Esophagus squamous epithelium (tissue), 5 donors: Measurements from ENCODE around the gene TM9SF1. TPM values are rescaled to one million over a fixed set of nuclear protein-coding genes. Genes with fewer than 3 reads are reported as not detected.

Source experiments
- DNase-seq: peaks from one replicate; lab custom pipeline; 2025; lab: John Stamatoyannopoulos, UW
- H3K27ac ChIP-seq, 4 donors: fragments of 200-600 bp; sonication (generic); one replicate each; pipeline ENCODE4 v1.5.1; 2016 to 2019; ENCODE audit warnings: mild to moderate bottlenecking in 1 of 4
- H3K27me3 ChIP-seq, 4 donors: fragments of 200-600 bp; sonication (generic); 1 replicate in 3 of 4; 2 replicates in 1 of 4; pipeline versions ENCODE4 v1.5.1 to v1.6.0; 2017 to 2021; ENCODE audit warnings: antibody characterized with exemption in 1 of 4
- H3K36me3 ChIP-seq, 3 donors: fragments of 200-600 bp; sonication (generic); one replicate each; pipeline ENCODE4 v1.5.1; 2016 to 2019
- H3K4me1 ChIP-seq, 3 donors: fragments of 200-600 bp; sonication (generic); one replicate each; pipeline ENCODE4 v1.5.1; 2017 to 2019
- H3K4me3 ChIP-seq, 4 donors: fragments of 200-600 bp; sonication (generic); 1 replicate in 3 of 4; 2 replicates in 1 of 4; pipeline ENCODE4 v1.5.1; 2016 to 2019; ENCODE audit warnings: mild to moderate bottlenecking in 2 of 4, moderate library complexity in 1 of 4
- H3K9me3 ChIP-seq, 3 donors: fragments of 200-600 bp; sonication (generic); one replicate each; pipeline ENCODE4 v1.5.1; 2016 to 2019
- POLR2A ChIP-seq, 4 donors: fragments of 450-650 bp; IDR thresholded peaks; one replicate each; pipeline ENCODE4 v1.6.1; 2017; ENCODE audit warnings: antibody characterized with exemption in 4 of 4, mild to moderate bottlenecking in 4 of 4, moderate library complexity in 3 of 4
- WGBS, 2 donors: methylation state at CpG; one replicate each; pipeline ENCODE4 v1.1.5; 2018; 5-methylcytosine and 5-hydroxymethylcytosine counted together
- intact Hi-C: fragments of 100-400 bp; cut with DNase I; formaldehyde crosslinking; loops from one replicate; pipeline ENCODE4 v1.15.0; 2022
- total RNA-seq, 4 donors: library from RNA; depleted of rRNA; stranded (reverse); fragments of >200 nt; gene quantifications; one replicate each; pipeline ENCODE4 v1.1.0, GENCODE V29; 2016
- TF ChIP-seq, protein P1 (sequence below), 6 experiments: fragments of 450-650 bp in 4 of 6; fragments of 200-600 bp in 2 of 6; sonication (generic) in 2 of 6; IDR thresholded peaks; one replicate each; pipeline ENCODE4 v1.5.1; 2016 to 2019; ENCODE audit warnings: antibody characterized with exemption in 6 of 6, mild to moderate bottlenecking in 4 of 6, moderate library complexity in 4 of 6
- donor health status: DM: yes; HTN: yes; CAD: no.

The TM9SF1 gene
- total RNA-seq, 4 donors from 2014 or later = 36.4 to 51.3 (median 44.6) TPM

DNA sequence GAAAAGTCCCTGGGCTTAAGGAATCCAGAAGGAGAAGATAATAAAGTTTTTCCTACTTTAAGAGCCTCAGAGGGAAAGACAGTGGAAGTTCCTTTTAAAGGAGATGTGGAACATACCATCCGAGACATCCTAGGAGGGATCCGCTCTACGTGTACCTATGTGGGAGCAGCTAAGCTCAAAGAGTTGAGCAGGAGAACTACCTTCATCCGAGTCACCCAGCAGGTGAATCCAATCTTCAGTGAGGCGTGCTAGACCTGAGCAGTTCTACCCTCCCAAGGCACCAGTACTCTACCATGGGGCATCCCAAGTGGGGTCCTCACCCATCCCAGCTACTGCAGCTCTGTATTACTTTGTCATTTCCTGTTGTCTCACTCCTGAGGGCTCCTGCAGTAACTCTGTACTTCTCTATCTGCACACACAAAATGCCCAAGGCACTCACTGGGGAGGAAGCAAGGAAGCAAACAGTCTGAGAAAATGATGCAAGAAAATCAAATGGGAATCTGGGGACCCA lies 43.3 kb upstream of the TM9SF1 start:
- Histone ChIP-seq H3K4me3 (no peak overlapping the region), H3K9me3 (no peaks in the 10 kb centered on the region), H3K4me1 (peaks cover 16 to 73% (median 38%) of the 10 kb centered on the region in 3 donors), H3K27ac (peak overlapping the region in 2 of 4 donors; percentile 23 to 98), H3K36me3 (peaks cover 10 to 69% (median 26%) of the 10 kb centered on the region in 3 donors), H3K27me3 (no peaks in the 10 kb centered on the region)
- no peak for TF ChIP-seq POLR2A (IDR thresholded peaks at IDR 0.05)
- TF ChIP-seq, protein P1, sequence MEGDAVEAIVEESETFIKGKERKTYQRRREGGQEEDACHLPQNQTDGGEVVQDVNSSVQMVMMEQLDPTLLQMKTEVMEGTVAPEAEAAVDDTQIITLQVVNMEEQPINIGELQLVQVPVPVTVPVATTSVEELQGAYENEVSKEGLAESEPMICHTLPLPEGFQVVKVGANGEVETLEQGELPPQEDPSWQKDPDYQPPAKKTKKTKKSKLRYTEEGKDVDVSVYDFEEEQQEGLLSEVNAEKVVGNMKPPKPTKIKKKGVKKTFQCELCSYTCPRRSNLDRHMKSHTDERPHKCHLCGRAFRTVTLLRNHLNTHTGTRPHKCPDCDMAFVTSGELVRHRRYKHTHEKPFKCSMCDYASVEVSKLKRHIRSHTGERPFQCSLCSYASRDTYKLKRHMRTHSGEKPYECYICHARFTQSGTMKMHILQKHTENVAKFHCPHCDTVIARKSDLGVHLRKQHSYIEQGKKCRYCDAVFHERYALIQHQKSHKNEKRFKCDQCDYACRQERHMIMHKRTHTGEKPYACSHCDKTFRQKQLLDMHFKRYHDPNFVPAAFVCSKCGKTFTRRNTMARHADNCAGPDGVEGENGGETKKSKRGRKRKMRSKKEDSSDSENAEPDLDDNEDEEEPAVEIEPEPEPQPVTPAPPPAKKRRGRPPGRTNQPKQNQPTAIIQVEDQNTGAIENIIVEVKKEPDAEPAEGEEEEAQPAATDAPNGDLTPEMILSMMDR (IDR thresholded peaks at IDR 0.05) = no peak
- DNase-seq = no peak
- intact Hi-C loops = no loop called here
- 89 to 91% methylated on average over 5 of the region's 5 CpGs for WGBS, 2 donors

GRCh38 chr14:24238123-24238522 lies 42.9 kb upstream of the TM9SF1 start:
- Histone ChIP-seq H3K4me1 (peaks cover 21 to 73% (median 39%) of the 10 kb centered on the region in 3 donors), H3K27ac (peak overlapping the region in 2 of 4 donors; percentile 23 to 98), H3K27me3 (no peaks in the 10 kb centered on the region), H3K36me3 (peaks cover 10 to 69% (median 26%) of the 10 kb centered on the region in 3 donors), H3K4me3 (no peak overlapping the region), H3K9me3 (no peaks in the 10 kb centered on the region)
- intact Hi-C loops = no loop called here
- WGBS, 2 donors = 70 to 75% methylated on average over 4 of the region's 5 CpGs
- DNase-seq = no peak
- no peak for TF ChIP-seq POLR2A (IDR thresholded peaks at IDR 0.05)
- TF ChIP-seq, protein P1 (IDR thresholded peaks at IDR 0.05) = no peak

GRCh38 chr14:24237463-24237955 lies 42.3 kb upstream of the TM9SF1 start:
- peaks cover 10 to 69% (median 26%) of the 10 kb centered on the region in 3 donors for H3K36me3 ChIP-seq
- intact Hi-C loops = no loop called here
- DNase-seq = no peak
- no peak for TF ChIP-seq POLR2A (IDR thresholded peaks at IDR 0.05)
- TF ChIP-seq, protein P1 (IDR thresholded peaks at IDR 0.05) = no peak
- 88 to 100% methylated on average over 1 to 2 of the region's 2 CpGs for WGBS, 2 donors
- peaks cover 23 to 71% (median 42%) of the 10 kb centered on the region in 3 donors for H3K4me1 ChIP-seq
- H3K4me3 ChIP-seq = no peak overlapping the region
- H3K27me3 ChIP-seq = no peaks in the 10 kb centered on the region
- peak overlapping the region in 2 of 4 donors; percentile 23 to 27 for H3K27ac ChIP-seq
- no peaks in the 10 kb centered on the region for H3K9me3 ChIP-seq

GRCh38 chr14:24236689-24237462 lies 41.6 kb upstream of the TM9SF1 start:
- peaks cover 10 to 69% (median 26%) of the 10 kb centered on the region in 3 donors for H3K36me3 ChIP-seq
- no peak overlapping the region for H3K4me3 ChIP-seq
- TF ChIP-seq, protein P1 (IDR thresholded peaks at IDR 0.05) = no peak
- TF ChIP-seq POLR2A (IDR thresholded peaks at IDR 0.05) = no peak
- H3K27me3 ChIP-seq = no peaks in the 10 kb centered on the region
- H3K27ac ChIP-seq = no peak overlapping the region
- no peak for DNase-seq
- WGBS, 2 donors = 90% methylated on average over 6 of the region's 6 CpGs
- peaks cover 23 to 69% (median 42%) of the 10 kb centered on the region in 3 donors for H3K4me1 ChIP-seq
- H3K9me3 ChIP-seq = no peaks in the 10 kb centered on the region
- intact Hi-C loops = no loop called here
